Measurements from ENCODE around the gene WASF3.

Gene WASF3

GRCh38 chr13:26579580-26579979 is 22.1 kb downstream of the WASF3 start:
- no peak overlapping the region for H3K4me3 ChIP-seq (ENCODE audit: low read length)
- no peak for TF ChIP-seq EZH2phosphoT487 (IDR thresholded peaks at IDR 0.05; ENCODE audit: low read length)
- TF ChIP-seq EZH2 (optimal IDR thresholded peaks at IDR 0.05; ENCODE audit: low read depth, low read length) = no peak
- no peak for TF ChIP-seq CTCF (IDR thresholded peaks at IDR 0.05; ENCODE audit: low read length)

GRCh38 chr13:26583662-26584061 is 26.2 kb downstream of the WASF3 start:
- Histone ChIP-seq H3K9me3 (replicated peaks; ENCODE audit: insufficient read depth, low read length) (no peaks in the 10 kb centered on the region), H3K9me2 (replicated peaks; ENCODE audit: insufficient read depth, low read length) (no peaks in the 10 kb centered on the region), H3K4me2 (ENCODE audit: low read depth, low read length) (no peak overlapping the region), H2AFZ (ENCODE audit: low read length) (no peak overlapping the region), H3K79me2 (ENCODE audit: low read length) (no peaks in the 10 kb centered on the region), H3K27me3 (replicated peaks; ENCODE audit: insufficient read depth, low read length) (no peaks in the 10 kb centered on the region), H4K20me1 (ENCODE audit: insufficient read depth, low read length) (no peaks in the 10 kb centered on the region), H3K4me3 (ENCODE audit: low read length) (no peak overlapping the region), H3K4me1 (ENCODE audit: low read length) (no peaks in the 10 kb centered on the region), H3F3A (ENCODE audit: insufficient read depth, low read length) (no peaks in the 10 kb centered on the region), H3K27ac (ENCODE audit: low read length) (no peak overlapping the region), H3K9ac (ENCODE audit: low read length) (no peak overlapping the region), H3K36me3 (replicated peaks; ENCODE audit: insufficient read depth, low read length) (no peaks in the 10 kb centered on the region)
- TF ChIP-seq EZH2 (optimal IDR thresholded peaks at IDR 0.05; ENCODE audit: low read depth, low read length) (no peak), CTCF (IDR thresholded peaks at IDR 0.05; ENCODE audit: low read length) (no peak), EZH2phosphoT487 (IDR thresholded peaks at IDR 0.05; ENCODE audit: low read length) (no peak)
- no peak for DNase-seq

More at GRCh38 chr13:26579580-26579979, 22.1 kb downstream of the WASF3 start:
- no peaks in the 10 kb centered on the region for H4K20me1 ChIP-seq (ENCODE audit: insufficient read depth, low read length)
- H3K9me2 ChIP-seq (replicated peaks; ENCODE audit: insufficient read depth, low read length) = no peaks in the 10 kb centered on the region
- no peaks in the 10 kb centered on the region for H3K27me3 ChIP-seq (replicated peaks; ENCODE audit: insufficient read depth, low read length)
- no peaks in the 10 kb centered on the region for H3K9me3 ChIP-seq (replicated peaks; ENCODE audit: insufficient read depth, low read length)
- H2AFZ ChIP-seq (ENCODE audit: low read length) = no peak overlapping the region
- H3K4me1 ChIP-seq (ENCODE audit: low read length) = no peaks in the 10 kb centered on the region
- H3K36me3 ChIP-seq (replicated peaks; ENCODE audit: insufficient read depth, low read length) = no peaks in the 10 kb centered on the region
- no peaks in the 10 kb centered on the region for H3F3A ChIP-seq (ENCODE audit: insufficient read depth, low read length)
- no peak overlapping the region for H3K9ac ChIP-seq (ENCODE audit: low read length)
- H3K79me2 ChIP-seq (ENCODE audit: low read length) = no peaks in the 10 kb centered on the region
- no peak overlapping the region for H3K27ac ChIP-seq (ENCODE audit: low read length)
- H3K4me2 ChIP-seq (ENCODE audit: low read depth, low read length) = no peak overlapping the region
- DNase-seq = no peak

GRCh38 chr13:26584713-26585112 is 27.2 kb downstream of the WASF3 start:
- H3K9me2 ChIP-seq (replicated peaks; ENCODE audit: insufficient read depth, low read length) = no peaks in the 10 kb centered on the region
- no peak overlapping the region for H3K4me2 ChIP-seq (ENCODE audit: low read depth, low read length)

More at GRCh38 chr13:26584713-26585112, 27.2 kb downstream of the WASF3 start:
- H3K36me3 ChIP-seq (replicated peaks; ENCODE audit: insufficient read depth, low read length) = no peaks in the 10 kb centered on the region
- no peak overlapping the region for H2AFZ ChIP-seq (ENCODE audit: low read length)
- H3K4me3 ChIP-seq (ENCODE audit: low read length) = no peak overlapping the region
- no peak overlapping the region for H3K27ac ChIP-seq (ENCODE audit: low read length)
- no peaks in the 10 kb centered on the region for H3K9me3 ChIP-seq (replicated peaks; ENCODE audit: insufficient read depth, low read length)
- H3K79me2 ChIP-seq (ENCODE audit: low read length) = no peaks in the 10 kb centered on the region
- H3K4me1 ChIP-seq (ENCODE audit: low read length) = no peaks in the 10 kb centered on the region
- no peak overlapping the region for H3K9ac ChIP-seq (ENCODE audit: low read length)
- TF ChIP-seq EZH2phosphoT487 (IDR thresholded peaks at IDR 0.05; ENCODE audit: low read length) (no peak), CTCF (IDR thresholded peaks at IDR 0.05; ENCODE audit: low read length) (no peak), EZH2 (optimal IDR thresholded peaks at IDR 0.05; ENCODE audit: low read depth, low read length) (no peak)
- no peaks in the 10 kb centered on the region for H4K20me1 ChIP-seq (ENCODE audit: insufficient read depth, low read length)
- DNase-seq = no peak
- H3K27me3 ChIP-seq (replicated peaks; ENCODE audit: insufficient read depth, low read length) = no peaks in the 10 kb centered on the region
- no peaks in the 10 kb centered on the region for H3F3A ChIP-seq (ENCODE audit: insufficient read depth, low read length)
